ENCODE data around the gene NPBWR2.
A peak's percentile ranks its signal among the peaks of the same experiment; 100 is the strongest.

Gene NPBWR2

GRCh38 chr20:64084685-64085152 is 22.6 kb downstream of the NPBWR2 start:
- DNase-seq (ENCODE audit: low spot score) = no peak

- DNase-seq (ENCODE audit: low spot score) = no peak
Observed at GRCh38 chr20:64083804-64084684, 23.3 kb downstream of the NPBWR2 start, which contains the start of gene LKAAEAR1. Gene LKAAEAR1, minus strand, starts transcription at chr20:64084398. Its CDS starts 179 bp downstream, at chr20:64084219.

DNA sequence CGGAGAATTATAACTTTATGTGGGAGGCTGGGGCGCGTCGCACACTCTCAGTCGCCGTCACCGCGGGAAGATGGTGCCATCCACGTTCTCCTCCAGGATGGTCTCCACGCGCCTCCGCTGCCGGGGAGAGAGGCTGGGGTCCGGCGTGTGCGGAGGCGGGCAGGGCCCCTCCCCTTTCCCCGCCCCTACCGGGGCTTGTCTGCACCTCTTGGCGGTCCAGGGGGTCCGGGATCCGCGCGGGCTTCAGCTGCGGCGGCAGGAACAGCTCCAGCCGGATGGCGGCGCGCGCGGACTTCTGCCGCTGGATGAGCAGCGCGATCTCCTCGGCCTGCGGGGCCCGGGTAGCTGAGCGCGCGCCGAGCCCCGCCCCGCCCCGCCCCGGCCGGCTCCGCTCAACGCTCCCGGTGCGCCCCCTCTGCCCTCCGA is 24.0 kb downstream of the NPBWR2 start:
- DNase-seq (ENCODE audit: low spot score) = peak; percentile 77

- DNase-seq (ENCODE audit: low spot score) = no peak
Observed at GRCh38 chr20:64082820-64083377, 24.5 kb downstream of the NPBWR2 start.

GRCh38 chr20:64082126-64082731 is 25.1 kb downstream of the NPBWR2 start:
- no peak for DNase-seq (ENCODE audit: low spot score)

DNA sequence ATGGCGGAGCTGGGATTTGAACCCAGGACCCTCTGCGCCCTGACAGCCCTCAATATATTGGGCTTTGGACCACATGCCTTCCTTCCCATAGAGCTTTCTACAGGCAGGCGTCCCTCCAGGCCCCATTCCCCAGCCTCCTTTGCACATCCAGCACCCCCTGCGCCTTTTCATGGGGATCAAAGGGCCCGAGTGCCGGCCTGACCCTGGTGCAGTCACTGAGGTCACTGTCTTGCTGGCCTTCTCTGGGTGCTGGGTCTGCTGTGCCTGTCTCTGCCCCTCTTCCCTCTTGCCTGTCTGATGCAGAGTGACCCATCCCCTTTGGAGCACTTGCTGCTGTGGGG is 25.8 kb downstream of the NPBWR2 start:
- no peak for DNase-seq (ENCODE audit: low spot score)

- no peak for DNase-seq (ENCODE audit: low spot score)
Observed at GRCh38 chr20:64080813-64081623, 26.3 kb downstream of the NPBWR2 start.

DNA sequence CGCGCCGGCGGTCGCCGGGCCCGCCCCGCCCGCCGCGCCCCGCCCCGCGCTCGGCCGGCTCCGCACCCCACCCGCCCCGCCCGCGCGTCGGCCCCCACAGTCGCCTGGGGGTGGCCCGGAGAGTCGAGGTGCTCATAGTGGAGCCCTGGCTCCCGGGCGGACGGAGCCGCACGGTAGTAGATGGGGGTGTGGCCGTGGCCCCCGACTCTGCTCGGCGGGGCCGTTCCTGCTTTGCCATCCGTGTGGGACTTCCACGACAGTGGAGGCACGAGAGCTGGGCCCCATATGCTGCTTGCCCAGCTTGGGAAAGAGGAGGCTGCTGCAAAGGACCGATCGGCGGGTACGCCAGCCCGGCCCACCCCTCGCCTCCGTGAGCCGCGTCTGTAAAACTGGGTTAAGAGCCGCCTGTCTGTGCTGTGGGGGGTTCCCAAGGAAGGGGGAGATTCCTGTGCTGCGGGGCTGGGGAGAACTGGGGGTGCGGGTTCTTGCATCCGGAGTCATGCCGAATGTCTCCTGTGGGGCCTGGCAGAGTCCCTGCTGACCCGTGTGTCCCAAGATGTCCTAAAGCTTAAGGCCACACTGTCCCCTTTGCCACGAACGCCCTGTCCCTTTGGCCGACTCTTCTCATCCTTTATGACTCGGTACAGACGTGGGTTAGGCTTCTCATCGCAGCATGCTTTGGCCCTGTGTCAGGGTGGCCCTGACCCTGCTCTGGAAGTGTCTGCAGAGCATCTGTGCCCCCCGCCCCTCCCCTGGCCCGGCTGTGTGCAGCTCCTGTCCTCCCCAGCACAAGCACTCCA is 27.2 kb downstream of the NPBWR2 start, which contains the start of gene OPRL1:
Gene OPRL1 (plus strand): TSS at position 70 of the 800 bp plus-strand sequence. CDS start 12,639 bp downstream, outside the sequence.
- DNase-seq (ENCODE audit: low spot score) = no peak

- peak; percentile 83 for DNase-seq (ENCODE audit: low spot score)
Observed at GRCh38 chr20:64079273-64080012, 27.9 kb downstream of the NPBWR2 start, which contains the start of gene RGS19. Gene RGS19, minus strand, starts transcription at chr20:64079518. Its CDS starts 2,632 bp downstream, at chr20:64076886.

DNA sequence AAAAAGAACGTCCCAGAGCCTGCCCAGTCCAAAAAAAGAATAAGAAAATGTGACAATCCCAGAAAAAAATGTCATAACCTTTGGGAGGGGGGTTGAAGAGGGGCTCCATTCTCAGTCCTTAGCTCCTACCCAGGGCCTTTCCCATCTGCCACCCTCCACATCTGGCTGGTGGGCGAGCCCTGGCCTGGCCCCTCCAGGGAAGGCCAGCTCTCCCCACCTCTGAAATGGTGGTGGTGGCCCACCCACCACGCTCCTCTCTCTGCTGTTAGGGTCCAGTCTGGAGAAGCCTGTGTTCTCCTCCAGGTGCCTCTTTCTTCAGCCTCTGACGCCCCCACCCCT is 28.5 kb downstream of the NPBWR2 start:
- no peak for DNase-seq (ENCODE audit: low spot score)

GRCh38 chr20:64077876-64078551 is 29.4 kb downstream of the NPBWR2 start:
- no peak for DNase-seq (ENCODE audit: low spot score)

GRCh38 chr20:64077541-64077875 is 29.9 kb downstream of the NPBWR2 start:
- no peak for DNase-seq (ENCODE audit: low spot score)

- DNase-seq (ENCODE audit: low spot score) = no peak
Observed at GRCh38 chr20:64077094-64077493, 30.3 kb downstream of the NPBWR2 start.

GRCh38 chr20:64076061-64076997 is 31.0 kb downstream of the NPBWR2 start:
- no peak for DNase-seq (ENCODE audit: low spot score)

DNA sequence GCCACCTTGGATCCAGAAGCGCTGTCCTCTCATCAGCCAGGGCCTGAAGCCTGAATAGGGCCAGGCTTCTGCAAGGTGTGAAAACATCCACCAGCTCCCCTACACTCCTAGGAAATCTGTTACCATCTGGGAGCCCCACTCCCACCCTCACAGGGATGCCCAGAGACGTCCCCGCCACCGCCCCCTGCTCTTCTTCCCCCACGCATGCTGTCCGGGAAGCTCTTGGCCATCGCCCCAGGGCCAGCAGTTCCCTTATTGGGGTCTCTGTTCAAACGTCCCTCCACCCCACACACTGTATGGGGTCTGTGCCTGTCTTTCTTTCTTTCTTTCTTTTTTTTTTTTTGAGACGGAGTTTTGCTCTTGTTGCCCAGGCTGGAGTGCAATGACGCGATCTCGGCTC is 31.8 kb downstream of the NPBWR2 start:
- no peak for DNase-seq (ENCODE audit: low spot score)

- DNase-seq (ENCODE audit: low spot score) = no peak
Observed at GRCh38 chr20:64074963-64075362, 32.4 kb downstream of the NPBWR2 start.

DNA sequence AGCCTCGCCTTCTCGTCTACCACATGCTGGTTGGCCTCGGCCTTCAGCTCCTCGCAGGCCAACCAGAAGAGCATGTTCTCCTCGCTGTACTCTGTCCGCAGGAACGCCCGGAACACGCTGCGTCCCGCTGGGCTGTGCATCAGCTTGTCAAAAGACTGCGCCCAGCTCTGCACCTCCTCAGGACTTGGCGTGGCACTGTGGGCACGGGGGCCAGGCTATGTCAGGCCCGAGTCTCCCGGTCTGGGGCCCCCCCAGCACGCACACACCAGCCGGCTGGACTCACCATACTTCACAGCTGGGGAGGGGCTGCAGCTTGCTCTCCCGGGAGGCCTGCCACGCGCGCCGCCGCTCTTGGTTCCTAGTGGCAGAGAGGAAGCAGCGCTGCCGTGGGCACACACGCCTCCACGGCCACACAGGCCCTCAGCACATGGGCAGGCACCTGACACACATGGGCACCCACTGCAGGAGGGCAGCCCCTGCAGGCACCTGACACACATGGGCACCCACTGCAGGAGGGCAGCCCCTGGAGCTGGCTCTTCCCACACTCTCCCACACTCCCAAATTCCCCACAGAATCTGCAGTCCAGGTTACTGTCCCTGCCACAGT is 33.1 kb downstream of the NPBWR2 start:
- no peak for DNase-seq (ENCODE audit: low spot score)

DNA sequence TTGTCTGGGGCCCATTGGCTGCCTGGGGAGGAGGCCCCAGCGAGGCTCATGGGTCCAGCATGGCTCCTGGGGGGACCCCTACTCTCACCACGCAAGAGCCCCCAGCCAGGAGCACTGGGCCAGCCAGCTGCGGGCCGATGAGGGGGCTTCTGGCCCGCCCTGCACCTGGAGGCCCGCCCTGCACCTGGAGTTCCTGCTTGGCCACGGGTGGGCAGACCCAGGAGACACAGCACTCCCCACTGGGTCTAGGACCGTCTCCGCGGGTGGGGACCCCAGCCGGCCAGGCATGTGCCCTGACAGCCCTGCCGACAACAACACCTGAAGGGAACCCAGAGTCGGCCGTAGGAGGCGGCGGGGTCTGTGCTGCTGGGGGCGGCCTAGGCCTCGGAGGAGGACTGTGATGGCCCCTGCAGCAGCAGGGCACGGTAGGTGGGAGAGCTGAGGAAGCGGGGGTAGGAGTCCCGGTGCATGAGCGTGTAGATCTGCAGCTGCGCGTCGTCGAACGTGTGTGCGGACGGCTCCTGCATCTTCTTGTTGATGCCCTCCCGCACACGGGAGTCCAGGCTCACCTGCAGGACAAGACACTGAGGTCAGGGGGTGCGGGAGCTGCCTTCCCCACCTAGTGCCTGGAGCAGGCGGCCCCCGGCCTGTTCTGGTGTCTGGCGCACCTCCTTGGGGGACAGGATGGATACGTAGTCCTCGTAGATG is 33.7 kb downstream of the NPBWR2 start:
- no peak for DNase-seq (ENCODE audit: low spot score)
